HepG2 (cell line): ENCODE results near the gene UBTF. TPM values are rescaled to one million over a fixed set of nuclear protein-coding genes. Genes with fewer than 3 reads are reported as not detected.

Experiments used
- ARID2 ChIP-seq: sonication (generic); formaldehyde crosslinking; IDR thresholded peaks from 2 replicates; pipeline ENCODE4 v1.8.1; 2022; ENCODE audit warnings: mild to moderate bottlenecking, missing genetic modification reagents, borderline replicate concordance
- BCLAF1 ChIP-seq: fragments of 450-650 bp; IDR thresholded peaks from 2 replicates; pipeline ENCODE4 v1.6.1; 2017; ENCODE audit warnings: mild to moderate bottlenecking
- BRD4 ChIP-seq: sonication (generic); formaldehyde crosslinking; IDR thresholded peaks from 2 replicates; pipeline ENCODE4 v1.4.0; 2020; ENCODE audit warnings: missing genetic modification reagents
- KAT8 ChIP-seq: IDR thresholded peaks from 2 replicates; pipeline ENCODE4 v1.6.1; 2016; ENCODE audit warnings: missing genetic modification reagents, missing compliant biosample characterization
- MTA1 ChIP-seq: sonication (generic); formaldehyde crosslinking; IDR thresholded peaks from 2 replicates; pipeline ENCODE4 v1.4.0; 2020; ENCODE audit warnings: missing genetic modification reagents, mild to moderate bottlenecking, borderline replicate concordance
- NKX3-1 ChIP-seq: sonication (generic); formaldehyde crosslinking; IDR thresholded peaks from 2 replicates; pipeline ENCODE4 v1.5.0; 2020; ENCODE audit warnings: missing genetic modification reagents
- PCBP1 ChIP-seq: fragments of 200-400 bp; formaldehyde crosslinking; IDR thresholded peaks from 2 replicates; pipeline ENCODE4 v1.6.1; 2017; ENCODE audit warnings: mild to moderate bottlenecking, low read depth, low read length, borderline replicate concordance
- RXRA ChIP-seq: sonication (generic); formaldehyde crosslinking; IDR thresholded peaks from 2 replicates; pipeline ENCODE4 v1.5.1; 2020; ENCODE audit warnings: missing genetic modification reagents
- ZFP41 ChIP-seq: sonication (generic); formaldehyde crosslinking; IDR thresholded peaks from 2 replicates; pipeline ENCODE4 v1.4.0; 2020; ENCODE audit warnings: mild to moderate bottlenecking, missing genetic modification reagents, borderline replicate concordance
- ZNF101 ChIP-seq: sonication (generic); formaldehyde crosslinking; IDR thresholded peaks from 2 replicates; pipeline ENCODE4 v1.4.0; 2020; ENCODE audit warnings: mild to moderate bottlenecking, low read depth, missing genetic modification reagents, borderline replicate concordance
- ZNF547 ChIP-seq: sonication (generic); formaldehyde crosslinking; IDR thresholded peaks from 2 replicates; pipeline ENCODE4 v1.5.1; 2020; ENCODE audit warnings: mild to moderate bottlenecking, missing genetic modification reagents
- ZNF713 ChIP-seq: sonication (generic); formaldehyde crosslinking; IDR thresholded peaks from 2 replicates; pipeline ENCODE4 v1.4.0; 2020; ENCODE audit warnings: mild to moderate bottlenecking, missing genetic modification reagents
- ZNF740 ChIP-seq: sonication (generic); formaldehyde crosslinking; IDR thresholded peaks from 2 replicates; pipeline ENCODE4 v1.4.0; 2020; ENCODE audit warnings: missing genetic modification reagents
- ZSCAN31 ChIP-seq: sonication (generic); formaldehyde crosslinking; IDR thresholded peaks from 2 replicates; pipeline ENCODE4 v1.5.0; 2020; ENCODE audit warnings: low read depth, mild to moderate bottlenecking, missing genetic modification reagents
- polyA plus RNA-seq, 8 experiments: library from polyadenylated mRNA; depleted of rRNA in 3 of 8; stranded (reverse) in 7 of 8; unstranded in 1 of 8; fragments of >200 nt; fragmentation: Illumina TruSeq in 4 of 8; extraction: Trizol in 4 of 8; gene quantifications; 2 replicates each; pipeline versions ENCODE4 v1.2.1 to v1.2.3, GENCODE V29; 2011 to 2016; ENCODE audit warnings: low read depth in 4 of 8, missing spikeins in 1 of 8, mixed read lengths in 1 of 8; ENCODE audit not compliant: insufficient read depth in 1 of 8
- total RNA-seq, 5 experiments: library from RNA; depleted of rRNA; stranded (reverse); fragments of >200 nt; fragmentation: Illumina TruSeq; extraction: Trizol; gene quantifications; 2 replicates each; pipeline ENCODE4 v1.2.3, GENCODE V29; 2016; ENCODE audit warnings: low read depth in 1 of 5
- TF ChIP-seq, protein P1 (sequence below): sonication (generic); formaldehyde crosslinking; IDR thresholded peaks from 2 replicates; pipeline ENCODE4 v1.4.0; 2020; ENCODE audit warnings: low read depth, missing genetic modification reagents
- TF ChIP-seq, protein P2 (sequence below): sonication (generic); IDR thresholded peaks from 2 replicates; pipeline ENCODE4 v1.6.1; 2016; ENCODE audit warnings: low read depth, borderline replicate concordance
- TF ChIP-seq, protein P3 (sequence below): sonication (generic); formaldehyde crosslinking; IDR thresholded peaks from 2 replicates; pipeline ENCODE4 v1.4.0; 2020; ENCODE audit warnings: missing genetic modification reagents, mild to moderate bottlenecking, borderline replicate concordance
- TF ChIP-seq, protein P4 (sequence below): sonication (generic); formaldehyde crosslinking; IDR thresholded peaks from 2 replicates; pipeline ENCODE4 v1.4.0; 2020; ENCODE audit warnings: missing genetic modification reagents, borderline replicate concordance

UBTF gene
- total and polyA plus RNA-seq, 2 of the 13 experiments (the other 11 are each of a cell fraction or from before 2014, with no cell fraction given): 15.2 to 60.9 TPM

DNA sequence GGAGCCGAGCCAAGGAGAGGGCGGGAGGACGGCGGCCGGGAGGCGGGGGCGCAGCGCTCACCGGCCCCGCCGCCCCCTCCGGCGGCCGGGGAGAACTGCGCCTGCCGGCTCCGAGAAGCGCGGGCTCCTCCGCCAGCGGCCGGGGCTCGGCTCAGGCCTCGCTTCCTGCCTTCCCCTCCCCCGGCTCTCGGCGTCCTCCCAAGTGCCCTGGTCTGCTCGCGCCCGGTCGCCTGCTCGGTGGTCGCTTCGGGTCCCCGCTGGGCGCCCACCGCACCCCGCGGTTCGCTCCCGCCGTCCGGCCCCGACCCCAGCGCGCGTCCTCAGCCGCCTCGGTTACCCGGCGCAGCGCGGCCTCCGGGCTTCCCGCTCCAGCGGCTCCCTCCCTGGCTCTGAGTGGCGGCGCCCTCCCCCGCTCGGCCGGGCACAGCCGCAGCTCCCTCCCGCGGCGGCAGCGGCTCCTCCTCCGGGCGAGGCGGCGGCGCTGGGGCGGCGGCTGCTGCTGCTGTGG, 313 bp downstream of the UBTF start (continued):
- TF ChIP-seq ZNF101 (CRISPR knock-in tag) (no peak), ZNF713 (CRISPR knock-in tag) (no peak), PCBP1 (no peak), NKX3-1 (CRISPR knock-in tag) (no peak), MTA1 (CRISPR knock-in tag) (no peak), RXRA (CRISPR knock-in tag) (no peak), BCLAF1 (no peak), ZFP41 (CRISPR knock-in tag) (no peak), ZNF547 (CRISPR knock-in tag) (no peak), ZNF740 (CRISPR knock-in tag) (no peak), KAT8 (no peak), ARID2 (CRISPR knock-in tag) (no peak), BRD4 (no peak), ZSCAN31 (no peak)
- TF ChIP-seq, protein P1, sequence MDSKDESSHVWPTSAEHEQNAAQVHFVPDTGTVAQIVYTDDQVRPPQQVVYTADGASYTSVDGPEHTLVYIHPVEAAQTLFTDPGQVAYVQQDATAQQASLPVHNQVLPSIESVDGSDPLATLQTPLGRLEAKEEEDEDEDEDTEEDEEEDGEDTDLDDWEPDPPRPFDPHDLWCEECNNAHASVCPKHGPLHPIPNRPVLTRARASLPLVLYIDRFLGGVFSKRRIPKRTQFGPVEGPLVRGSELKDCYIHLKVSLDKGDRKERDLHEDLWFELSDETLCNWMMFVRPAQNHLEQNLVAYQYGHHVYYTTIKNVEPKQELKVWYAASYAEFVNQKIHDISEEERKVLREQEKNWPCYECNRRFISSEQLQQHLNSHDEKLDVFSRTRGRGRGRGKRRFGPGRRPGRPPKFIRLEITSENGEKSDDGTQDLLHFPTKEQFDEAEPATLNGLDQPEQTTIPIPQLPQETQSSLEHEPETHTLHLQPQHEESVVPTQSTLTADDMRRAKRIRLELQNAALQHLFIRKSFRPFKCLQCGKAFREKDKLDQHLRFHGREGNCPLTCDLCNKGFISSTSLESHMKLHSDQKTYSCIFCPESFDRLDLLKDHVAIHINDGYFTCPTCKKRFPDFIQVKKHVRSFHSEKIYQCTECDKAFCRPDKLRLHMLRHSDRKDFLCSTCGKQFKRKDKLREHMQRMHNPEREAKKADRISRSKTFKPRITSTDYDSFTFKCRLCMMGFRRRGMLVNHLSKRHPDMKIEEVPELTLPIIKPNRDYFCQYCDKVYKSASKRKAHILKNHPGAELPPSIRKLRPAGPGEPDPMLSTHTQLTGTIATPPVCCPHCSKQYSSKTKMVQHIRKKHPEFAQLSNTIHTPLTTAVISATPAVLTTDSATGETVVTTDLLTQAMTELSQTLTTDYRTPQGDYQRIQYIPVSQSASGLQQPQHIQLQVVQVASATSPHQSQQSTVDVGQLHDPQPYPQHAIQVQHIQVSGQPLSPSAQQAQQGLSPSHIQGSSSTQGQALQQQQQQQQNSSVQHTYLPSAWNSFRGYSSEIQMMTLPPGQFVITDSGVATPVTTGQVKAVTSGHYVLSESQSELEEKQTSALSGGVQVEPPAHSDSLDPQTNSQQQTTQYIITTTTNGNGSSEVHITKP (CRISPR knock-in tag): no peak
- TF ChIP-seq, protein P2, sequence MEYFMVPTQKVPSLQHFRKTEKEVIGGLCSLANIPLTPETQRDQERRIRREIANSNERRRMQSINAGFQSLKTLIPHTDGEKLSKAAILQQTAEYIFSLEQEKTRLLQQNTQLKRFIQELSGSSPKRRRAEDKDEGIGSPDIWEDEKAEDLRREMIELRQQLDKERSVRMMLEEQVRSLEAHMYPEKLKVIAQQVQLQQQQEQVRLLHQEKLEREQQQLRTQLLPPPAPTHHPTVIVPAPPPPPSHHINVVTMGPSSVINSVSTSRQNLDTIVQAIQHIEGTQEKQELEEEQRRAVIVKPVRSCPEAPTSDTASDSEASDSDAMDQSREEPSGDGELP: no peak
- TF ChIP-seq, protein P3, sequence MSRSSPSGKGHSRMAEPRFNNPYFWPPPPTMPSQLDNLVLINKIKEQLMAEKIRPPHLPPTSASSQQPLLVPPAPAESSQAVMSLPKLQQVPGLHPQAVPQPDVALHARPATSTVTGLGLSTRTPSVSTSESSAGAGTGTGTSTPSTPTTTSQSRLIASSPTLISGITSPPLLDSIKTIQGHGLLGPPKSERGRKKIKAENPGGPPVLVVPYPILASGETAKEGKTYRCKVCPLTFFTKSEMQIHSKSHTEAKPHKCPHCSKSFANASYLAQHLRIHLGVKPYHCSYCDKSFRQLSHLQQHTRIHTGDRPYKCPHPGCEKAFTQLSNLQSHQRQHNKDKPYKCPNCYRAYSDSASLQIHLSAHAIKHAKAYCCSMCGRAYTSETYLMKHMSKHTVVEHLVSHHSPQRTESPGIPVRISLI (CRISPR knock-in tag): no peak
- TF ChIP-seq, protein P4, sequence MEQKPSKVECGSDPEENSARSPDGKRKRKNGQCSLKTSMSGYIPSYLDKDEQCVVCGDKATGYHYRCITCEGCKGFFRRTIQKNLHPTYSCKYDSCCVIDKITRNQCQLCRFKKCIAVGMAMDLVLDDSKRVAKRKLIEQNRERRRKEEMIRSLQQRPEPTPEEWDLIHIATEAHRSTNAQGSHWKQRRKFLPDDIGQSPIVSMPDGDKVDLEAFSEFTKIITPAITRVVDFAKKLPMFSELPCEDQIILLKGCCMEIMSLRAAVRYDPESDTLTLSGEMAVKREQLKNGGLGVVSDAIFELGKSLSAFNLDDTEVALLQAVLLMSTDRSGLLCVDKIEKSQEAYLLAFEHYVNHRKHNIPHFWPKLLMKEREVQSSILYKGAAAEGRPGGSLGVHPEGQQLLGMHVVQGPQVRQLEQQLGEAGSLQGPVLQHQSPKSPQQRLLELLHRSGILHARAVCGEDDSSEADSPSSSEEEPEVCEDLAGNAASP: no peak
